MM.1S (cell line): ENCODE data around the gene FAM216A.

Experiments used
- CTCF ChIP-seq: fragments of 300-600 bp; sonication (generic); IDR thresholded peaks from 2 replicates; pipeline ENCODE4 v1.5.1; 2016; ENCODE audit warnings: antibody characterized with exemption, low read length, mixed read lengths
- EZH2 ChIP-seq: fragments of 300-600 bp; sonication (generic); optimal IDR thresholded peaks from 2 replicates; pipeline ENCODE3; 2017; ENCODE audit warnings: low read depth, mild to moderate bottlenecking, antibody characterized with exemption, low read length, mixed read lengths
- EZH2phosphoT487 ChIP-seq: fragments of 300-600 bp; sonication (generic); IDR thresholded peaks from 2 replicates; pipeline ENCODE4 v1.6.1; 2018; ENCODE audit warnings: antibody characterized with exemption, low read length

GRCh38 chr12:110531741-110532333 lies 63.2 kb downstream of the FAM216A start:
- TF ChIP-seq CTCF: no peak
- no peak for TF ChIP-seq EZH2phosphoT487
- no peak for TF ChIP-seq EZH2
